Measurements from ENCODE around the gene PRKRIP1.
"Not testable (repeated sequence)": the region's sequence is repeated elsewhere in the genome, so short reads cannot be mapped to it uniquely, and the experiment has no call there.

The PRKRIP1 gene

GRCh38 chr7:102400360-102400759, 4.2 kb downstream of the PRKRIP1 start:
- no peak for DNase-seq

DNA sequence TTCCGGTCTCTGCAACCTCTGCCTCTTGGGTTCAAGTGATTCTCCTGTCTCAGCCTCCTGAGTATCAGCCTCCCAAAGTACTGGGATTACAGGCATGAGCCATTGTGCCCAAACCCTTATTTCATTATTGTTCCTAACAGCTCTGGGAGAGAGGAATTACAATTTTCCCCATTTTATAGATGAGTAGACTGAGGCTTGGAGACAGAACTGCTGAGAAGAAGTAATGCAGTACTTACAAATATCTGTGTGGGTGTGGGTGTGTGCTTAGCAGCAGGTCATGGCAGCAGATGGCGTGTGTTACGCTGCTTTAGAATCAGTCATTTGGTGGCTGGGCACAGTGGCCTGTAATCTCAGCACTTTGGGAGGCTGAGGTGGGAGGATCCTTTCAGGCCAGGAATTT, 7.4 kb downstream of the PRKRIP1 start:
- no peak for DNase-seq

- DNase-seq: peak; percentile 7
These were observed 8.1 kb downstream of the PRKRIP1 start for GRCh38 chr7:102404005-102404861.

- not testable (repeated sequence) for DNase-seq
These were observed 8.7 kb downstream of the PRKRIP1 start for GRCh38 chr7:102404862-102405188.

GRCh38 chr7:102407910-102408309, 11.7 kb downstream of the PRKRIP1 start:
- DNase-seq: no peak

- DNase-seq: not testable (repeated sequence)
These were observed 12.4 kb downstream of the PRKRIP1 start for GRCh38 chr7:102408530-102408929.

DNA sequence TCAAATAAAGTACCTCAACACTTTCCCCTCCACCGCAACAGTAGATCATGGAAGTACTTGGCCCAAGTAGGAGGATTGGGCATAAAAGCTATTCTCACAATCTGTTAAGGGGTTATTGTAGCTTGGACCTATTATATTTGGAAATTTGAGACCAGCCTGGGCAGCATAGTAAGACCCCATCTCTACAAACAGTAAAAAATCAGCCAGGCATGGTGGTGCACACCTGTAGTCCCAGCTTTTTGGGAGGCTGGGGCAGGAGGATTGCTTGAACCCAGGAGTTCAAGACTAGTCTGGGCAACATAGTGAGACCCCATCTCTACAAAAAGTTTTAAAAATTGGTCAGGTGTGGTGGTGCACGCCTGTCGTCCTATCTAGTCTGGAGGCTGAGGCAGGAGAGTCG, 13.2 kb downstream of the PRKRIP1 start:
- no peak for DNase-seq

DNA sequence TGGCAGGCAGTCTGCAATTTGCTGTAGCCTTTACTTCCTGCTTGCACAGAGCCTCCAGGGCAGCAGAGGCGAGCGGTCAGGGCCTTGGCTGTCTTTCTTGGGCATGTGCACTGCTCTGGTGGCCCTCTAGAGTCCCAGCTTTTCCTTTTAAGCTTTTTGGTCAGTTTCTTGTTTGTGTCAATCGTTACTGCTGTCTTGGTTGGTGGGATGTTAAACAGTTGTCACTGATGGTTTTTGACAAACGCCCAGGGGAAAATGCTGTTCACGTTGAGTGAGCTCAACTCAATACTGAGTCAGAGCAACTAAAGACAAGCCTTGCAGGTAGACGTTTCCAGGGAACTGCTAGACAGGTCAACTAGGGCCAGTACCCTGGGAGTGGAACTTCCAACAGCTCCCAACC, 14.0 kb downstream of the PRKRIP1 start:
- DNase-seq: no peak

GRCh38 chr7:102410918-102411317, 14.8 kb downstream of the PRKRIP1 start:
- DNase-seq: no peak

DNA sequence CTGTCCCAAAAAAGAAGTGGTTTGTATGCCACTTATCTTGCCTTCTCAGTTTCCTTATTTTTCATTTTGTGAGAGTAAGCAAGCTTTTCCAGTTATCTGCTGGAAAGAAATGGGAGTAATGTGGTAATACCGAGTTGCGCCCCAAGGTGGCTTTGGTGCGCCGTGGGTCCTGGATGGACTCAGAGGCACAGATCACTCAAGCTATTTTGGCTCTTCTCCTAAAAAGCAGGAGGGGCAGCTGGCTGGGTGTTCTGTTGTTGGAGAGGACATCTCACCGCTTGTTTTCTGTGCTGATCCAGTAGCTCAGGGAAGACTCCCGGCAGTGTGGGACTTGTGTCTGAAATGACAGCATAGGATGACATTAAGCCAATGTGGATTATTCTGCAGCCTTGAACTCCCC, 16.4 kb downstream of the PRKRIP1 start:
- DNase-seq: no peak

DNA sequence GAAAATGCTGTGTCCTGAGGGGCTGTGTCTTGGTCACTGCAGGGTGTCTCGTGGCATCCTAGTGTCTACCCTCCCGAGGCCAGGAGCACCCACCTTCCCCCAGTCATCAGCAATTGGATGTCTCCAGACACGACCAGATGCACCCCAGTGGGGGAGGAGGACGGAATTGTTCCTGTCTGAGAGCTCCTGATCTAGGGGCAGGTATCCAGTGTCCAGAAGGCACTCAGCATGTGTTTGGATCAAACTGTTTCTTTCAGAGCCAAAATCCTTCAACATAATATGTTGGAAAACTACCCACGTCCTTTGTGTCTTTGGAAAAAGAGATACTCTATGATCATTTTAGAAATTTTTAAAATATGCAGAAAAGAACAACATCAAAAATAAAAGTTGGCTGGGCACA, 16.9 kb downstream of the PRKRIP1 start:
- DNase-seq: no peak

- DNase-seq: no peak
These were observed 17.4 kb downstream of the PRKRIP1 start for GRCh38 chr7:102413611-102414010.

DNA sequence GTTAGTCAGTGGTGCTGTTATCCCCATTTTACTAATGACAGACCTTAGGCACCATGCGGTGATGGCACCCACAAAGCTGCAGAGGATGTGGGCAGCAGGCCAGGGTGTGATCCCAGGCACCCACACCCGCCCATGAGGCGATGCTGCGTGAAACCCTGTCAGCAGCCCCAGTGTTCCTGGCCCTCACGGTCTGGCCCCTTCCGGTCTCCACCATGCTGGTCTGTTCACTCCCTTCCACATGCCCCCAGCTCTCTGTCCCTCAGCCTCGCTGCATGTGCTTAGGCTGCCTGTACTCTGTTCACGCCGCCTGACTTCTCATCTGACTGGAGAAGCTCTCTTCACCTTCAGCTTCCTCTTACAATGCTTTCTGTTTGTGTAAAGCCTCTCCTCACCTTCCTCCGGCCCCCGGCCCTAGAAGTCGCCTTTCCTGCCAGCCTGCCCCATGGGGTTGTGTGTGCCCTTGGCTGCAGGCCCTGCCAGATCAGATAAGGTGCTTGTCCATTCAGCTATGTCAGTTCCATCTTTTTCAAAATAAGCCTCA, 19.6 kb downstream of the PRKRIP1 start:
- no peak for DNase-seq

GRCh38 chr7:102416406-102416805, 20.2 kb downstream of the PRKRIP1 start:
- DNase-seq: no peak

GRCh38 chr7:102417105-102417504, 20.9 kb downstream of the PRKRIP1 start:
- DNase-seq: no peak

- DNase-seq: no peak
These were observed 22.4 kb downstream of the PRKRIP1 start for GRCh38 chr7:102418592-102418991.

DNA sequence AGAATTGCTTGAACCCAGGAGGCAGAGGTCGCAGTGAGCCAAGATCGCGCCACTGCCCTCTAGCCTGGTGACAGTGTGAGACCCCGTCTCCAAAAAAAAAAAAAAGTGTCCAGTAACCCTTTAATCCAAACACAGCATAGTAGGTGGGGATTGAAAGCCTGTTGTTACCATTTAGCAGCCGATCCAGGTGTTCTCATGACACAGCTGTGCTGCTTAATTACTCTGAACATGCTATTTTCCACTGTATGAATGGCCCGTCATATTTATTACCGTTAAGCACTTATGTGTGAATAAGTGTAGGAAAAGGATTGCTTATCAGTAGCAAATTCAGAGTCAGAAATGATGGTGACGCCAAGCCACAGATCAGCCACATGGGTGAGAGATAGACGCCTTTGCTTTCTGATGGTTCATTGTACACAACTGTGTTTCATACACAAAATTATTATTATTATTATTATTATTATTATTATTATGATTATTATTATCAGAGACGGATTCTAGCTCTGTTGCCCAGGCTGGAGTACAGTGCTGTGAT, 25.6 kb downstream of the PRKRIP1 start:
- no peak for DNase-seq

- peak; percentile 32 for DNase-seq
These were observed 28.0 kb downstream of the PRKRIP1 start for GRCh38 chr7:102424129-102424551.

- DNase-seq: no peak
These were observed 28.6 kb downstream of the PRKRIP1 start for GRCh38 chr7:102424787-102425218.

GRCh38 chr7:102425639-102426267, 29.6 kb downstream of the PRKRIP1 start:
- peak; percentile 25 for DNase-seq

GRCh38 chr7:102426268-102427018, 30.3 kb downstream of the PRKRIP1 start:
- no peak for DNase-seq

DNA sequence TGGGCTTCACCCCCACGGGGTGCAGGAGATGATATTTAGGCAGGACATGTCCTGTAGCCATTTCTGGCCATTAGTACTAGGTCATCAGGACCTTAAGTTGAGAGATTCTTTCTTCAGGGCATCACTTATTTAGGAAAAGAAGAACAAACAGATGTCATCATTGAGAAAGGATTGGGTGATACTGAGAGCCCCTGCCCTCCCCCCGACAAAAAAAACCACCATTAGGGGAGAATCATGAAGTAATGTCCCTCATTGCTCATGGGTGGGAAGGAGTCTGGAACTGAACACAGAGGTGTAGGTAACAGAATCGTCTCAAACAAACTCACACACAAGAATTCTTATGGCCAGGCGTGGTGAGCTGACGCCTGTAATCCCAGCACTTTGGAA, 30.8 kb downstream of the PRKRIP1 start:
- DNase-seq: no peak
